ENCODE results near the gene TEX13D.

DNA sequence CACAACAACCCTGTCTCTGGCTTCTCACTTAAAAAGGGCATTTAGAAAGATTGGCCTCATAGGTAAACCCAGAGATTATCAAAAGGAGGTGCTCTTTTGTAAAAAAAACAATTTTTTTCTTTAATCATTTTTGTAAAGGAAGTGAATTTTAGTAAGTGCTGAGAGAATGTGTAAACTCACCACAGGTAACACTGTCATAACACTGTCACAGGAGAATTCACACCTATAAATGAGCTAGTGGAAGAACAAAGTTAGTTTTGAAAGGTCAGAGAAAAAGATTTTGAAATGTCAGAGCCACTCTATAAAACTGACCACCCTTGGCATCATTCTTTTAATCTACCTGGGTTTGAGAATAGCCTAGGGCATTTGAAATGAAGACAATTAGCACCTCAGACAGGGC, 10.6 kb downstream of the TEX13D start:
- TF ChIP-seq, protein P1, sequence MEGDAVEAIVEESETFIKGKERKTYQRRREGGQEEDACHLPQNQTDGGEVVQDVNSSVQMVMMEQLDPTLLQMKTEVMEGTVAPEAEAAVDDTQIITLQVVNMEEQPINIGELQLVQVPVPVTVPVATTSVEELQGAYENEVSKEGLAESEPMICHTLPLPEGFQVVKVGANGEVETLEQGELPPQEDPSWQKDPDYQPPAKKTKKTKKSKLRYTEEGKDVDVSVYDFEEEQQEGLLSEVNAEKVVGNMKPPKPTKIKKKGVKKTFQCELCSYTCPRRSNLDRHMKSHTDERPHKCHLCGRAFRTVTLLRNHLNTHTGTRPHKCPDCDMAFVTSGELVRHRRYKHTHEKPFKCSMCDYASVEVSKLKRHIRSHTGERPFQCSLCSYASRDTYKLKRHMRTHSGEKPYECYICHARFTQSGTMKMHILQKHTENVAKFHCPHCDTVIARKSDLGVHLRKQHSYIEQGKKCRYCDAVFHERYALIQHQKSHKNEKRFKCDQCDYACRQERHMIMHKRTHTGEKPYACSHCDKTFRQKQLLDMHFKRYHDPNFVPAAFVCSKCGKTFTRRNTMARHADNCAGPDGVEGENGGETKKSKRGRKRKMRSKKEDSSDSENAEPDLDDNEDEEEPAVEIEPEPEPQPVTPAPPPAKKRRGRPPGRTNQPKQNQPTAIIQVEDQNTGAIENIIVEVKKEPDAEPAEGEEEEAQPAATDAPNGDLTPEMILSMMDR (IDR thresholded peaks at IDR 0.05; ENCODE audit: control extremely low read depth in 1 of 3, insufficient read depth in 1 of 3, low read depth in 1 of 3, low read length in 3 of 3) = no peak
- TF ChIP-seq ZNF274 (IDR thresholded peaks at IDR 0.05; ENCODE audit: borderline replicate concordance, extremely low read depth, low read length) = no peak
- TF ChIP-seq CTBP2 (IDR thresholded peaks at IDR 0.05; ENCODE audit: borderline replicate concordance, insufficient read depth, insufficient read length, low read length) = no peak
- TF ChIP-seq RBBP5 (IDR thresholded peaks at IDR 0.05; ENCODE audit: borderline replicate concordance, low read depth, low read length) = no peak
- TF ChIP-seq RAD21 (IDR thresholded peaks at IDR 0.05 in 1 of 2, conservative IDR thresholded peaks at IDR 0.05 in 1 of 2; ENCODE audit: low read depth in 2 of 2, low read length in 2 of 2) = no peak
